Suprapubic skin (tissue), 4 donors: ENCODE data around the gene IGSF11. TPM values are rescaled to one million over a fixed set of nuclear protein-coding genes. Genes with fewer than 3 reads are reported as not detected.

Experiments used
- DNase-seq, 2 donors: peaks; one replicate each; pipeline ENCODE4 v3.0.0-alpha.2; 2019; ENCODE audit warnings: low spot score in 2 of 2
- H3K27ac ChIP-seq: fragments of 200-600 bp; sonication (generic); one replicate; pipeline ENCODE4 v1.5.1; 2019
- H3K27me3 ChIP-seq: fragments of 200-600 bp; sonication (generic); one replicate; pipeline ENCODE4 v1.5.1; 2019
- H3K36me3 ChIP-seq: fragments of 200-600 bp; sonication (generic); one replicate; pipeline ENCODE4 v1.5.1; 2019
- H3K4me1 ChIP-seq: fragments of 200-600 bp; sonication (generic); one replicate; pipeline ENCODE4 v1.5.1; 2019
- H3K4me3 ChIP-seq: fragments of 200-600 bp; sonication (generic); one replicate; pipeline ENCODE4 v1.5.1; 2019; ENCODE audit warnings: mild to moderate bottlenecking
- H3K9me3 ChIP-seq: fragments of 200-600 bp; sonication (generic); one replicate; pipeline ENCODE4 v1.5.1; 2019
- CTCF ChIP-seq, 2 donors: fragments of 200-600 bp in 1 of 2; fragments of 450-650 bp in 1 of 2; sonication (generic) in 1 of 2; IDR thresholded peaks; one replicate each; pipeline ENCODE4 v1.5.1; 2016 to 2019; ENCODE audit warnings: antibody characterized with exemption in 2 of 2, mild to moderate bottlenecking in 1 of 2, moderate library complexity in 1 of 2
- EP300 ChIP-seq: sonication (generic); formaldehyde crosslinking; IDR thresholded peaks from one replicate; pipeline ENCODE4 v1.6.1; 2017; ENCODE audit warnings: antibody characterized with exemption
- POLR2A ChIP-seq, 2 donors: fragments of 450-650 bp; IDR thresholded peaks; one replicate each; pipeline ENCODE4 v1.6.1; 2017; ENCODE audit warnings: antibody characterized with exemption in 2 of 2, mild to moderate bottlenecking in 2 of 2, moderate library complexity in 2 of 2
- POLR2AphosphoS5 ChIP-seq, 3 donors: sonication (generic); formaldehyde crosslinking; IDR thresholded peaks; one replicate each; pipeline ENCODE4 v1.6.1; 2017; ENCODE audit warnings: antibody characterized with exemption in 3 of 3
- WGBS: methylation state at CpG from one replicate; pipeline ENCODE4 v1.1.5; 2018; 5-methylcytosine and 5-hydroxymethylcytosine counted together
- total RNA-seq, 4 donors: library from RNA; depleted of rRNA; stranded (reverse); fragments of >200 nt; gene quantifications; one replicate each; pipeline ENCODE4 v1.1.0, GENCODE V29; 2016

IGSF11 gene
- total RNA-seq, 4 donors from 2014 or later, result 1.9 to 9.6 (median 2.0) TPM

GRCh38 chr3:118931996-118932395 is 102.7 kb downstream of the IGSF11 start:
- Histone ChIP-seq H3K4me1 (no peaks in the 10 kb centered on the region), H3K9me3 (no peaks in the 10 kb centered on the region), H3K4me3 (no peak overlapping the region), H3K27me3 (no peaks in the 10 kb centered on the region), H3K36me3 (no peaks in the 10 kb centered on the region), H3K27ac (no peak overlapping the region)
- TF ChIP-seq POLR2A (IDR thresholded peaks at IDR 0.05) (no peak), POLR2AphosphoS5 (IDR thresholded peaks at IDR 0.05) (no peak), CTCF (IDR thresholded peaks at IDR 0.05) (no peak), EP300 (no peak)
- no peak for DNase-seq
- WGBS, result 96% methylated on average over 2 of the region's 2 CpGs

GRCh38 chr3:118927449-118927848 is 107.2 kb downstream of the IGSF11 start:
- no peak overlapping the region for H3K27ac ChIP-seq
- H3K4me1 ChIP-seq, result no peaks in the 10 kb centered on the region
- DNase-seq, result no peak
- H3K4me3 ChIP-seq, result no peak overlapping the region
- TF ChIP-seq CTCF (IDR thresholded peaks at IDR 0.05), result no peak
- TF ChIP-seq POLR2AphosphoS5 (IDR thresholded peaks at IDR 0.05), result no peak
- no peak for TF ChIP-seq POLR2A (IDR thresholded peaks at IDR 0.05)
- no peak for TF ChIP-seq EP300
- no peaks in the 10 kb centered on the region for H3K27me3 ChIP-seq
- WGBS, result 88% methylated on average over 6 of the region's 6 CpGs
- H3K36me3 ChIP-seq, result no peaks in the 10 kb centered on the region
- H3K9me3 ChIP-seq, result no peaks in the 10 kb centered on the region

- no peaks in the 10 kb centered on the region for H3K4me1 ChIP-seq
- TF ChIP-seq EP300 (no peak), CTCF (IDR thresholded peaks at IDR 0.05) (no peak), POLR2AphosphoS5 (IDR thresholded peaks at IDR 0.05) (no peak), POLR2A (IDR thresholded peaks at IDR 0.05) (no peak)
- H3K36me3 ChIP-seq, result no peaks in the 10 kb centered on the region
- H3K4me3 ChIP-seq, result no peak overlapping the region
- WGBS, result 58% methylated on average over 3 of the region's 3 CpGs
- no peaks in the 10 kb centered on the region for H3K9me3 ChIP-seq
- DNase-seq, result no peak
- H3K27me3 ChIP-seq, result no peaks in the 10 kb centered on the region
- H3K27ac ChIP-seq, result no peak overlapping the region
These were observed 122.5 kb downstream of the IGSF11 start for GRCh38 chr3:118912188-118912587.

- Histone ChIP-seq H3K4me1 (no peaks in the 10 kb centered on the region), H3K27ac (no peak overlapping the region), H3K9me3 (no peaks in the 10 kb centered on the region), H3K27me3 (no peaks in the 10 kb centered on the region), H3K4me3 (no peak overlapping the region), H3K36me3 (no peaks in the 10 kb centered on the region)
- 71% methylated on average over 3 of the region's 3 CpGs for WGBS
- DNase-seq, result no peak
- TF ChIP-seq POLR2AphosphoS5 (IDR thresholded peaks at IDR 0.05), result no peak
- no peak for TF ChIP-seq CTCF (IDR thresholded peaks at IDR 0.05)
- TF ChIP-seq EP300, result no peak
- no peak for TF ChIP-seq POLR2A (IDR thresholded peaks at IDR 0.05)
These were observed 124.3 kb downstream of the IGSF11 start for GRCh38 chr3:118910332-118910731.

GRCh38 chr3:118909763-118910162 is 124.9 kb downstream of the IGSF11 start:
- H3K27ac ChIP-seq, result no peak overlapping the region
- H3K9me3 ChIP-seq, result no peaks in the 10 kb centered on the region
- TF ChIP-seq EP300, result no peak
- no peak for TF ChIP-seq POLR2AphosphoS5 (IDR thresholded peaks at IDR 0.05)
- no peak for TF ChIP-seq POLR2A (IDR thresholded peaks at IDR 0.05)
- TF ChIP-seq CTCF (IDR thresholded peaks at IDR 0.05), result no peak
- H3K36me3 ChIP-seq, result no peaks in the 10 kb centered on the region
- H3K4me3 ChIP-seq, result no peak overlapping the region
- DNase-seq, result no peak
- H3K4me1 ChIP-seq, result no peaks in the 10 kb centered on the region
- H3K27me3 ChIP-seq, result no peaks in the 10 kb centered on the region
